Measurements from ENCODE around the gene TESMIN.

The TESMIN gene

GRCh38 chr11:68658097-68658496, 93.2 kb downstream of the TESMIN start:
- no peak for DNase-seq

Data from NCI-H146 (cell line).